Measurements from ENCODE around the gene GALNT12.

GALNT12 gene

DNA sequence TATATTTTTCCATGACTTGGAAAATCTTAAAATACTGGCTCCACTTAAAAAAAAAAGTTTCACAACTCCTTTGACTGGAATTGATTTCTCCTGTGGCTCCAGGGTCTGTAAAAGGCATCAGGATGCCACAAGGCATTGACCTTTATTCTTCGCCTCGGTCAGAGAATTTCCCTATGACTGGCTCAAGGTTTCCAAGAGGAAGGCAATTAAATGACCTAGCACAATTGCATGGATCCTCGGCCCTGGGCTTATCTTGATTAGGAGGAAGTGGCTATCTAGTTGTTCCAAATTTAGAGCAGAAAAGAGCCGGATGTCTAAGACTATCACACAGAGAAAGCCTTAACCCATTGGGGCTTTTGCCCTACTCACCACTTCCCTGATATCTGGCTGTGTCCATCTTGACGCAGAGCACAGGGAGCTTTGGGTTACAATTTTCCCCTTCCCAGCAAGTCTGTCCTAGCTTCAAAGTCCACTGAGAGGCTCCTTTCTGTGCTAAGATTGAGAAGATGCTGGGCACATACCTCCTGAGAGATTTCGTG, 79.3 kb downstream of the GALNT12 start:
- in situ Hi-C loops (cut with HindIII; ENCODE audit: low pct_unique_long_range_greater_than_20kb, low sequenced_read_pairs): no loop called here
- DNase-seq (ENCODE audit: low read depth in 1 of 2, low spot score in 1 of 2): no peak

GRCh38 chr9:98887918-98888510, 80.5 kb downstream of the GALNT12 start:
- TF ChIP-seq JUND (IDR thresholded peaks at IDR 0.05; ENCODE audit: low read depth): no peak
- no peak for DNase-seq (ENCODE audit: low read depth in 1 of 2, low spot score in 1 of 2)
- in situ Hi-C loops (cut with HindIII; ENCODE audit: low pct_unique_long_range_greater_than_20kb, low sequenced_read_pairs): no loop called here

More for the DNA sequence above, 79.3 kb downstream of the GALNT12 start:
- no peak for TF ChIP-seq JUND (IDR thresholded peaks at IDR 0.05; ENCODE audit: low read depth)

DNA sequence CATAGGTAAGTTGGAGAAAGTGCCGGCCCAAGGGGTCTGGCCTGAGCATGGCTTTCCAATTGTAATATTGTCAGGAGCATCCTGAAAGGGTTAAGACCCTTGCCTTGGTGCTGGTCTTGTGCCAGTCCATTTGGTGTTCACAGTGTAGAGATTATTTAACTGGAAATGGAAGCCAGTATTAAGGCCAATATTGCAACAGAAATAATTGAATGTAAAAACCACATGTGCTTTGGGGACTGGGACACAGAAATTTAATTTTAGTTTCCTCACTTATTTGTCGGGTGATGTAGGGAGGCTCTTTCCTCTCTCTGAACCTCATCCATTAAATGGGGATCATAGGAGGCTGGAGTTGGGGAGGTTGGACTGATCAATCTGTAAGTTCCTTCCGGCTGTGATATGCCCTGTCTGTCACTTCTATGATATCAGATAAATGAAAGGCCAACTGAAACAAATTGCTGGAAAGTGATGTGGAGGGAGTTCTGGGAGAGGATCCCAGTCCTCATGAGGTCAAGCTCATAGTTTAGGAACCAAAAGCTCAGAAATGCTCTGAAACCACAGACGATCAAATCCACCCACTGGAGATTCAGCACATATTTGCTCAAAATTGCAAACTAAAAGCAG, 81.4 kb downstream of the GALNT12 start:
- DNase-seq (ENCODE audit: low read depth in 1 of 2, low spot score in 1 of 2): no peak
- in situ Hi-C loops (cut with HindIII; ENCODE audit: low pct_unique_long_range_greater_than_20kb, low sequenced_read_pairs): no loop called here
- TF ChIP-seq JUND (IDR thresholded peaks at IDR 0.05; ENCODE audit: low read depth): no peak

- in situ Hi-C loops (cut with HindIII; ENCODE audit: low pct_unique_long_range_greater_than_20kb, low sequenced_read_pairs): no loop called here
- no peak for TF ChIP-seq JUND (IDR thresholded peaks at IDR 0.05; ENCODE audit: low read depth)
- peak in 1 of 2 experiments; percentile 7 for DNase-seq (ENCODE audit: low read depth in 1 of 2, low spot score in 1 of 2)
Measured at GRCh38 chr9:98890256-98890655, 82.8 kb downstream of the GALNT12 start.

DNA sequence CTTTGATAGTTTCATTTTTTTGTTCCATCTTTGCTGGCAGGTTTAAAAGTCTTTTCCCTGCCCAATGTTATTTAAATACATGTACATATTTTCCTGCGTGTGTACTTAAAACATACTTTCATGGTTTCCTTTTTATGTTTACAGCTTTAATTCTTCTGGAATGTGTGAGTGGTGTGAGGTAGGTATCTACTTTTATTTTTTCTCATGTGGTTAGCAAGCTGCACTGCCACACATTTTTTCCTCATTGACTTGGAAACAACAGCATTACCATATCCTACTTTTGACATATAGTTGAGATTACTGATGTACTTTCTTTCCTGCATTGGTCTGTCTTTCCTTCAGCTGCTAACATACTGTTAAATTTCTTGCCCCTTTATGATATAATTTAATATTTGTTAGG, 84.8 kb downstream of the GALNT12 start:
- DNase-seq (ENCODE audit: low read depth in 1 of 2, low spot score in 1 of 2): no peak
- TF ChIP-seq JUND (IDR thresholded peaks at IDR 0.05; ENCODE audit: low read depth): no peak
- in situ Hi-C loops (cut with HindIII; ENCODE audit: low pct_unique_long_range_greater_than_20kb, low sequenced_read_pairs): no loop called here

DNA sequence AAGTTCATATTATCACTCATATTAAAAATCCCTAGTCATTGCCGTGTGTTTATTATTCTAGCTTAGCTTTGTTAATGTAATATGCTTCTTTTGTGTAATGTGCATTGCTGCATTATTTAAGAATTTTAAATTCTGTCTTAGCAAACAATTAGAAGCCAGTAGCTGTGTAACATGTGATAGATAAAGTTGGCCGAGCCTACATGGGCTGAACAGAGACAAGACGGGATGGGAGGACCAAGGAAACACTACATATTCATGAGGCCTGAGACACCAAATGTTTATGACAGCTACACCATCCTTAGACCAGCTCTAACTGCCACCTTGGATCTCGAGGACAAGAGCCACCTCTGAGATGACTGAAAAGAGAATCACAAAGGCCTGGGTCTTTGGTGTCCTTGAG, 85.2 kb downstream of the GALNT12 start:
- in situ Hi-C loops (cut with HindIII; ENCODE audit: low pct_unique_long_range_greater_than_20kb, low sequenced_read_pairs): no loop called here
- DNase-seq (ENCODE audit: low read depth in 1 of 2, low spot score in 1 of 2): no peak
- no peak for TF ChIP-seq JUND (IDR thresholded peaks at IDR 0.05; ENCODE audit: low read depth)

DNA sequence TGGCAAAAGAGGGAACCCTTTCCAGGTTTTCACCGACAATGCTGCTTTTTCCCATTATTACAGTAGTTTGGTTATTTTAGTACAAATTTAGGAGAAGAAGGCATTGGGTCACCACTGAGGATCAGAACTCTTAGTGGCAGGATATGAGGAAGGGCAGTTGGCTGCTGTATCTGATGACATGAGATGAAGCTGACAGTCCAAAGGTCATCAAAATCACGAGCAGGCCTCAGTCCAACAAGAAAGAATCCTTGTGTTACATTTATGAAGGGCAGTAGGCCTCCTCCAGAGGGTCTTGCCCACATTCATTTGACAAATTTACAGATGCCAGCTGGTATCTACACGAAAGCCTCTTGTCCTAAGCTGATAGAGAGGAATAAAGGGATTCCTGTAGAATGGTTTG, 86.7 kb downstream of the GALNT12 start:
- TF ChIP-seq JUND (IDR thresholded peaks at IDR 0.05; ENCODE audit: low read depth): no peak
- DNase-seq (ENCODE audit: low read depth in 1 of 2, low spot score in 1 of 2): no peak
- in situ Hi-C loops (cut with HindIII; ENCODE audit: low pct_unique_long_range_greater_than_20kb, low sequenced_read_pairs): no loop called here

DNA sequence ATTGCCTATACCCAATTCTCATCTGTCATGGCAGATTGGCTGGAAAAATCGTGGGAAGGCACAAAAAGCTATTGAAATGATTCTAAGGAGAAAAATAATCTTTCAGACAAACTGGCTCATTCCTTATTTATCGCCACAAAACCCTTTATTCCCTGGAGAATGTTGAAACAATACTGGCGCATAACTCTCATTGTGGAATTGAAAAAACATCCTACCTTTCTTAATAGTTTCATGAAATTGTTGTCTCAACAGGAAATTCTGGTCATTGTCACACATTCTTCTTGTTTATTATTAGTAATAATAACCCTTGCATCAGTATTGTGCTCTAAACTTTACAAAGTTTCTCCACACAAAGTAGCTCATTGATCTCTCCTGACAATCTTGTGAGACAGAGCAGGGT, 87.3 kb downstream of the GALNT12 start:
- DNase-seq (ENCODE audit: low read depth in 1 of 2, low spot score in 1 of 2): no peak
- in situ Hi-C loops (cut with HindIII; ENCODE audit: low pct_unique_long_range_greater_than_20kb, low sequenced_read_pairs): no loop called here
- no peak for TF ChIP-seq JUND (IDR thresholded peaks at IDR 0.05; ENCODE audit: low read depth)

- TF ChIP-seq JUND (IDR thresholded peaks at IDR 0.05; ENCODE audit: low read depth): no peak
- in situ Hi-C loops (cut with HindIII; ENCODE audit: low pct_unique_long_range_greater_than_20kb, low sequenced_read_pairs): no loop called here
Measured at GRCh38 chr9:98896632-98897031, 89.2 kb downstream of the GALNT12 start.

DNA sequence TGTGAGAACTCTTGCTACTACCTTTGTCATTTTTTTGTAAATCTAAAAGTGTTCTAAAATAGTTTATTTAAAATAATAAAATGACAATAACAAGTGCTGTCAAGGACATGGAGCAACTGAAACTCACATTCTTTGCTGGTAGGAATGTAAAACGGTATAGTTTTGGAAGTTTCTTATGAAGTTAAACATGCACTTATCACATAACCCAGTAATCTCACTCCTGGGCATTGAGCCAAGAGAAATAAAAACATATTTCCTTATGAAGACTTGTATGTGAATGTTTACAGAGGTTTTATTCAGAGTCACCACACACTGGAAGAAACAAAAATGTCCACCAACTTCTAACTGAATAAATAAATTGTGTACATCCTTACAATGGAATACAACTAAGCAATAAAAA, 90.3 kb downstream of the GALNT12 start:
- no peak for DNase-seq (ENCODE audit: low read depth in 1 of 2, low spot score in 1 of 2)
- no peak for TF ChIP-seq JUND (IDR thresholded peaks at IDR 0.05; ENCODE audit: low read depth)
- in situ Hi-C loops (cut with HindIII; ENCODE audit: low pct_unique_long_range_greater_than_20kb, low sequenced_read_pairs): no loop called here

More at GRCh38 chr9:98896632-98897031, 89.2 kb downstream of the GALNT12 start:
- no peak for DNase-seq (ENCODE audit: low read depth in 1 of 2, low spot score in 1 of 2)

GRCh38 chr9:98899408-98900056, 92.1 kb downstream of the GALNT12 start:
- peak in 1 of 2 experiments; percentile 19 for DNase-seq (ENCODE audit: low read depth in 1 of 2, low spot score in 1 of 2)
- in situ Hi-C loops (cut with HindIII; ENCODE audit: low pct_unique_long_range_greater_than_20kb, low sequenced_read_pairs): no loop called here
- TF ChIP-seq JUND (IDR thresholded peaks at IDR 0.05; ENCODE audit: low read depth): no peak
